Measurements from ENCODE around the gene MTERF1.
"Not testable (repeated sequence)": the region's sequence is repeated elsewhere in the genome, so short reads cannot be mapped to it uniquely, and the experiment has no call there.

MTERF1 gene

GRCh38 chr7:91888271-91889175 lies 8.0 kb upstream of the MTERF1 start:
- not testable (repeated sequence) for H3K4me3 ChIP-seq (replicated peaks; ENCODE audit: insufficient read depth, low read length); H3K27ac ChIP-seq (replicated peaks); DNase-seq (ENCODE audit: low read depth in 1 of 2, low spot score in 1 of 2); H3K27me3 ChIP-seq (ENCODE audit: insufficient read depth, poor library complexity, severe bottlenecking)

- H3K27ac ChIP-seq (replicated peaks); H3K27me3 ChIP-seq (ENCODE audit: insufficient read depth, poor library complexity, severe bottlenecking): not testable (repeated sequence)
These were observed 7.1 kb upstream of the MTERF1 start for GRCh38 chr7:91887336-91888213.

GRCh38 chr7:91883676-91884362 lies 3.3 kb upstream of the MTERF1 start:
- no peak overlapping the region for H3K4me3 ChIP-seq (replicated peaks; ENCODE audit: insufficient read depth, low read length)
- no peak for DNase-seq (ENCODE audit: low read depth in 1 of 2, low spot score in 1 of 2)
- TF ChIP-seq GABPA (IDR thresholded peaks at IDR 0.05; ENCODE audit: low read depth) (no peak), POLR2AphosphoS5 (IDR thresholded peaks at IDR 0.05; ENCODE audit: low read depth) (no peak), CTCF (IDR thresholded peaks at IDR 0.05; ENCODE audit: insufficient read depth, low read length) (no peak), REST (IDR thresholded peaks at IDR 0.05; ENCODE audit: insufficient replicate concordance, low read depth) (no peak), SPI1 (IDR thresholded peaks at IDR 0.05; ENCODE audit: borderline replicate concordance, low read depth) (no peak)
- H3K27ac ChIP-seq (replicated peaks) = no peak overlapping the region
- no peaks in the 10 kb centered on the region for H3K27me3 ChIP-seq (ENCODE audit: insufficient read depth, poor library complexity, severe bottlenecking)

More at GRCh38 chr7:91887336-91888213, 7.1 kb upstream of the MTERF1 start:
- H3K4me3 ChIP-seq (replicated peaks; ENCODE audit: insufficient read depth, low read length); DNase-seq (ENCODE audit: low read depth in 1 of 2, low spot score in 1 of 2): not testable (repeated sequence)

GRCh38 chr7:91880016-91880412 lies 488 bp downstream of the MTERF1 start:
- peak overlapping the region; percentile 76 for H3K4me3 ChIP-seq (replicated peaks; ENCODE audit: insufficient read depth, low read length)
- TF ChIP-seq GABPA (IDR thresholded peaks at IDR 0.05; ENCODE audit: low read depth) (no peak), POLR2AphosphoS5 (IDR thresholded peaks at IDR 0.05; ENCODE audit: low read depth) (no peak), SPI1 (IDR thresholded peaks at IDR 0.05; ENCODE audit: borderline replicate concordance, low read depth) (no peak), REST (IDR thresholded peaks at IDR 0.05; ENCODE audit: insufficient replicate concordance, low read depth) (no peak), CTCF (IDR thresholded peaks at IDR 0.05; ENCODE audit: insufficient read depth, low read length) (no peak)
- peak overlapping the region; percentile 70 for H3K27ac ChIP-seq (replicated peaks)
- DNase-seq (ENCODE audit: low read depth in 1 of 2, low spot score in 1 of 2) = no peak
- no peaks in the 10 kb centered on the region for H3K27me3 ChIP-seq (ENCODE audit: insufficient read depth, poor library complexity, severe bottlenecking)
